Fibroblast of pulmonary artery (primary cell): ENCODE data around the gene LDAH.

Experiments
- DNase-seq: peaks from one replicate; pipeline ENCODE4 v3.0.0-alpha.2; 2010; ENCODE audit warnings: low read depth
- H3K4me3 ChIP-seq: replicated peaks from 2 replicates; pipeline ENCODE4 v1.5.1; 2011; ENCODE audit warnings: low read depth, mild to moderate bottlenecking, control low read depth, low read length, moderate library complexity
- CTCF ChIP-seq: IDR thresholded peaks from 2 replicates; pipeline ENCODE4 v1.5.1; 2011; ENCODE audit warnings: mild to moderate bottlenecking, control low read depth, low read length, inconsistent platforms; ENCODE audit errors: missing control alignments

LDAH gene

DNA sequence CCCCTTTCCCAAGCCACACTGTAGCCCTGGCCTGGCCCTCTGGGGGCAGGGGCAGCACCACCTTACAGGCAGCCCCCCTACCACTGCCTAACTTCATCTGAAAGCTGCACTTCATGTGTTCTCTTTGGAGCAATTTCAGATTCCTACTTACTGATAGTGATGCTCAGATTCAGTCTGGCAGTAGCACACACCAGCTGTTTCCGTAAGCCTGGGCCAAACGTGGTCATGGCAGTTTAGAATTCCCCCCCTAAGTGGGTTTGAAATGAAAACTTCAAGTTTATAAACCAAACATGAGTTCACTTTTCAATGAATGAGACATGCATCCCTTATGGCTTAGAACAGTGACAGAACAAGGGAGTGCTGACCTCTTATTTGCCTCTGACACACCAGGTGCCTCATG is 126.5 kb downstream of the LDAH start:
- DNase-seq: no peak
- TF ChIP-seq CTCF: no peak

GRCh38 chr2:20693317-20693716 is 129.6 kb downstream of the LDAH start:
- TF ChIP-seq CTCF: no peak
- DNase-seq: no peak
- H3K4me3 ChIP-seq: no peak overlapping the region

More for the DNA sequence above, 126.5 kb downstream of the LDAH start:
- H3K4me3 ChIP-seq: no peak overlapping the region

DNA sequence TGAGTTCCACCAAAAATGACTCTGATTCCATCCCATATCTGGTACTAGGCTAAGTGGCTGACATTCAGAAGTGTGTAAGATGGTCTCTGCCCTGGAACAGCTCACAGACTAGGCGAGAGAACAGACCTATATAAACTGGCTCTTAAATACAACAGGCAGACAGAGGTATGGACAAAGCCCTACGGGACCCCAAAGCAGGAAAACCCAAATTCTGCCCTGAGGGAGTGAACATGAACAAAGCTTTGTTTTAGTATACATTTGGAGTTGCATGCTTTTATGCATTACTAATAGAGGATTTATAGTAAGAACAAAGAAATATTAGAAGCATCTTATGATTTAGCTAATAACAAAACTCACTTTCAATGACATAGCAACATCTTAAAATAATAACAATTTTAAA is 130.8 kb downstream of the LDAH start:
- no peak overlapping the region for H3K4me3 ChIP-seq
- no peak for DNase-seq
- TF ChIP-seq CTCF: no peak

DNA sequence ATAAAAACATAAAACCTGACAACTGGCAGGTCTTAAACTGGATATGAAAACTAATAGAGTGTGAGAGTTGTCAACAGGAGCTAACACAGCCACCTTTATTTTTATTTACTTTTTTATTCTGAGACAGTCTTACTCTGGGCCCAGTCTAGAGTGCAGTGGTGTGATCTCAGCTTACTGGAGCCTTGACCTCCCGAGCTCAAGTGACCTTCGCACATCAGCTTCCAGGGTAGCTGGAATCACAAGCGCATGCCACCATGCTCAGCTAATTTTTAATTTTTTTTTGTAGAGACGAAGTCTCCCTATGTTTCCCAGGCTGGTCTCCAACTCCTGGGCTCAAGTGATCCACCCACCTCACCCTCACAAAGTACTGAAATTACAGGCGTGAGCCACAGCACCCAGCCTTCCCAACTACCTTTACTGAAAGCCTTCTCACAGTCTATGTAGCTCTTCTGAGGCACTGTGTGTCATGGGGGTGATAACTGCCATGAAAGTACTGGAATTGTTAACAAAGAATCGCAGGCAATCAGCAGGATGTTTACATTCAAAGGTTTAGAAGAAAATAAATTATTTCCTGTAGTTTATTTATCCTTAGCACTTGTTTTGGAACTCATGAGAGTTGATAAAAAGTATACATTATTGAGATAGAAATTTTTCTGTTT is 131.7 kb downstream of the LDAH start:
- no peak overlapping the region for H3K4me3 ChIP-seq
- DNase-seq: no peak
- no peak for TF ChIP-seq CTCF

- TF ChIP-seq CTCF: no peak
- DNase-seq: peak; percentile 31
- no peak overlapping the region for H3K4me3 ChIP-seq
Measured at GRCh38 chr2:20689428-20690264, 133.3 kb downstream of the LDAH start.

- no peak for DNase-seq
- no peak for TF ChIP-seq CTCF
Measured at GRCh38 chr2:20687260-20687832, 135.6 kb downstream of the LDAH start.

More at GRCh38 chr2:20687260-20687832, 135.6 kb downstream of the LDAH start:
- no peak overlapping the region for H3K4me3 ChIP-seq
